ENCODE measurements around the gene LENG1.
"Not testable (repeated sequence)": the region's sequence is repeated elsewhere in the genome, so short reads cannot be mapped to it uniquely, and the experiment has no call there.

The LENG1 gene

GRCh38 chr19:54186934-54187381 is 27.4 kb upstream of the LENG1 start:
- TF ChIP-seq, protein P1, sequence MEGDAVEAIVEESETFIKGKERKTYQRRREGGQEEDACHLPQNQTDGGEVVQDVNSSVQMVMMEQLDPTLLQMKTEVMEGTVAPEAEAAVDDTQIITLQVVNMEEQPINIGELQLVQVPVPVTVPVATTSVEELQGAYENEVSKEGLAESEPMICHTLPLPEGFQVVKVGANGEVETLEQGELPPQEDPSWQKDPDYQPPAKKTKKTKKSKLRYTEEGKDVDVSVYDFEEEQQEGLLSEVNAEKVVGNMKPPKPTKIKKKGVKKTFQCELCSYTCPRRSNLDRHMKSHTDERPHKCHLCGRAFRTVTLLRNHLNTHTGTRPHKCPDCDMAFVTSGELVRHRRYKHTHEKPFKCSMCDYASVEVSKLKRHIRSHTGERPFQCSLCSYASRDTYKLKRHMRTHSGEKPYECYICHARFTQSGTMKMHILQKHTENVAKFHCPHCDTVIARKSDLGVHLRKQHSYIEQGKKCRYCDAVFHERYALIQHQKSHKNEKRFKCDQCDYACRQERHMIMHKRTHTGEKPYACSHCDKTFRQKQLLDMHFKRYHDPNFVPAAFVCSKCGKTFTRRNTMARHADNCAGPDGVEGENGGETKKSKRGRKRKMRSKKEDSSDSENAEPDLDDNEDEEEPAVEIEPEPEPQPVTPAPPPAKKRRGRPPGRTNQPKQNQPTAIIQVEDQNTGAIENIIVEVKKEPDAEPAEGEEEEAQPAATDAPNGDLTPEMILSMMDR (IDR thresholded peaks at IDR 0.05; ENCODE audit: low read depth, low read length), result no peak
- no peak for TF ChIP-seq POLR2A (IDR thresholded peaks at IDR 0.05; ENCODE audit: extremely low read depth, insufficient read length)
- TF ChIP-seq, protein P2, sequence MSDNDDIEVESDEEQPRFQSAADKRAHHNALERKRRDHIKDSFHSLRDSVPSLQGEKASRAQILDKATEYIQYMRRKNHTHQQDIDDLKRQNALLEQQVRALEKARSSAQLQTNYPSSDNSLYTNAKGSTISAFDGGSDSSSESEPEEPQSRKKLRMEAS (IDR thresholded peaks at IDR 0.05; ENCODE audit: low read depth, low read length), result no peak
- TF ChIP-seq MYC (IDR thresholded peaks at IDR 0.05; ENCODE audit: low read depth, low read length), result no peak
- no peak for DNase-seq (ENCODE audit: low read depth)
- no peak overlapping the region for H3K4me3 ChIP-seq (ENCODE audit: low read depth, low read length)

DNA sequence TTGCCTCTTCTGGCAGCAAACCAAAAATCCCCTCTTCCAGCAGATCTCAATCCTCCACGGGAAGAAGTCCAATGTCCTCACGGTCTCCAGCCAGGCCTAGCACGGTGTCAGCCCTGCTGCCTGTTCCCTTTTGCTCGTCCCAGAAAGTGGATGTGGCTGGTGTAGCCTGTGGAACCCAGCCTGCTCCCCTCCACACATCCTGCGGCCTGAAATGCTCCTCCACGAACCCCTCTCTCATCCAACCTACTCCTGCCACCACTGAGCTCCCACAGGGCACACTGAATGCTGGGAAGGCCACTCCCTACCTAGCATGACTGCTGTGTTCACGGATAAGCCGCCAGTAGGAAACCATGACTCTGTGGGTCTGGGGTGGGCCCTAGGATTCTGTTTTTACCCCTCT is 26.8 kb upstream of the LENG1 start:
- no peak for DNase-seq (ENCODE audit: low read depth)
- TF ChIP-seq MYC (IDR thresholded peaks at IDR 0.05; ENCODE audit: low read depth, low read length) (no peak), POLR2A (IDR thresholded peaks at IDR 0.05; ENCODE audit: extremely low read depth, insufficient read length) (no peak)
- TF ChIP-seq, protein P1 (IDR thresholded peaks at IDR 0.05; ENCODE audit: low read depth, low read length), result no peak
- TF ChIP-seq, protein P2 (IDR thresholded peaks at IDR 0.05; ENCODE audit: low read depth, low read length), result no peak
- no peak overlapping the region for H3K4me3 ChIP-seq (ENCODE audit: low read depth, low read length)

DNA sequence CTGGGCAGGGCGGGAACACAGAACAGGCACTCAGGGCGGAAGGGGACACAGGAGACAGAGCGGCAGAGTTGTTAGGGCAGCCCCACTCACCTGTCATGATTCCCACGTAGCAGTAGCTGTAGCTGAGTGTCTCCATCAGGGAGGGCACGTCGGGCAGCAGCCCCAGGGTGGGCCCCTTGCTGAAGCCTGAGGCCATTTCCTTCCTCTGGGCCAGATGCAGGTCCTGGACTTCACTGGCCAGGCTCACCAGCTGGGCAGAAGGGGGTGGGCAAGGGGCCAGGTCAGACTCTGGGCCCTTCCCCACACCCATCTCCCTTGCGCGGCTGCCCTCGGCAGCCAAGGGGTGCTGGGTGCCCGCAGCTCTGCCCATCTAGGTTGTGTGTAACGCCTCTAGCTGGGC is 23.9 kb upstream of the LENG1 start:
- TF ChIP-seq, protein P1 (IDR thresholded peaks at IDR 0.05; ENCODE audit: low read depth, low read length), result no peak
- TF ChIP-seq POLR2A (IDR thresholded peaks at IDR 0.05; ENCODE audit: extremely low read depth, insufficient read length) (no peak), MYC (IDR thresholded peaks at IDR 0.05; ENCODE audit: low read depth, low read length) (no peak)
- TF ChIP-seq, protein P2 (IDR thresholded peaks at IDR 0.05; ENCODE audit: low read depth, low read length), result no peak
- H3K4me3 ChIP-seq (ENCODE audit: low read depth, low read length), result no peak overlapping the region
- DNase-seq (ENCODE audit: low read depth), result no peak

GRCh38 chr19:54181894-54182293 is 22.4 kb upstream of the LENG1 start:
- DNase-seq (ENCODE audit: low read depth); H3K4me3 ChIP-seq (ENCODE audit: low read depth, low read length): not testable (repeated sequence)

DNA sequence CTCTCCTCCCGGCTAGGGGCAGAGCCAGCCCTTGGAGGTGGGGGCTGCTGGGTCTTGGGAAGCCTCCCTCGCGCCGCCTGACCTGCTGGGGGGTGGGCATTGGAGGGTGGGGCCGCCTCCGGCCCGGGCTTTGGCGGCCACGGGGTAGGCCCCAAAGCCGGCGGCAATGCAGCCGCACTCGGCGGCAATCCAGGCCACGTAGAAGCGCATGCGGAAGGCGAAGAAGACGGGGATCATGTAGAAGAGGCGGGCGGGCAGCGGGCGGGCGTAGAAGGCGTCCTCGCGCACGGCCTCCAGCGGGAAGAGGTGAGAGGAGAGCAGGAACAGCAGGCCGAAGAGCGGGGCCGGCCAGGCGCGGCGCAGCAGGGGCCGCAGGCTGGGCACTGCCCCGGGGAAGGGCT is 21.2 kb upstream of the LENG1 start:
- TF ChIP-seq POLR2A (IDR thresholded peaks at IDR 0.05; ENCODE audit: extremely low read depth, insufficient read length) (no peak), MYC (IDR thresholded peaks at IDR 0.05; ENCODE audit: low read depth, low read length) (no peak)
- TF ChIP-seq, protein P1 (IDR thresholded peaks at IDR 0.05; ENCODE audit: low read depth, low read length), result no peak
- TF ChIP-seq, protein P2 (IDR thresholded peaks at IDR 0.05; ENCODE audit: low read depth, low read length), result no peak
- no peak for DNase-seq (ENCODE audit: low read depth)
- H3K4me3 ChIP-seq (ENCODE audit: low read depth, low read length), result no peak overlapping the region

GRCh38 chr19:54179921-54180461 is 20.5 kb upstream of the LENG1 start:
- no peak overlapping the region for H3K4me3 ChIP-seq (ENCODE audit: low read depth, low read length)
- no peak for DNase-seq (ENCODE audit: low read depth)
- TF ChIP-seq POLR2A (IDR thresholded peaks at IDR 0.05; ENCODE audit: extremely low read depth, insufficient read length) (no peak), MYC (IDR thresholded peaks at IDR 0.05; ENCODE audit: low read depth, low read length) (no peak)
- TF ChIP-seq, protein P2 (IDR thresholded peaks at IDR 0.05; ENCODE audit: low read depth, low read length), result no peak
- TF ChIP-seq, protein P1 (IDR thresholded peaks at IDR 0.05; ENCODE audit: low read depth, low read length), result no peak
